ENCODE data around the gene LRIG2.
"Not testable (repeated sequence)": the region's sequence is repeated elsewhere in the genome, so short reads cannot be mapped to it uniquely, and the experiment has no call there.

GRCh38 chr1:113043144-113043488 lies 29.9 kb upstream of the LRIG2 start:
- TF ChIP-seq, protein P1, sequence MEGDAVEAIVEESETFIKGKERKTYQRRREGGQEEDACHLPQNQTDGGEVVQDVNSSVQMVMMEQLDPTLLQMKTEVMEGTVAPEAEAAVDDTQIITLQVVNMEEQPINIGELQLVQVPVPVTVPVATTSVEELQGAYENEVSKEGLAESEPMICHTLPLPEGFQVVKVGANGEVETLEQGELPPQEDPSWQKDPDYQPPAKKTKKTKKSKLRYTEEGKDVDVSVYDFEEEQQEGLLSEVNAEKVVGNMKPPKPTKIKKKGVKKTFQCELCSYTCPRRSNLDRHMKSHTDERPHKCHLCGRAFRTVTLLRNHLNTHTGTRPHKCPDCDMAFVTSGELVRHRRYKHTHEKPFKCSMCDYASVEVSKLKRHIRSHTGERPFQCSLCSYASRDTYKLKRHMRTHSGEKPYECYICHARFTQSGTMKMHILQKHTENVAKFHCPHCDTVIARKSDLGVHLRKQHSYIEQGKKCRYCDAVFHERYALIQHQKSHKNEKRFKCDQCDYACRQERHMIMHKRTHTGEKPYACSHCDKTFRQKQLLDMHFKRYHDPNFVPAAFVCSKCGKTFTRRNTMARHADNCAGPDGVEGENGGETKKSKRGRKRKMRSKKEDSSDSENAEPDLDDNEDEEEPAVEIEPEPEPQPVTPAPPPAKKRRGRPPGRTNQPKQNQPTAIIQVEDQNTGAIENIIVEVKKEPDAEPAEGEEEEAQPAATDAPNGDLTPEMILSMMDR (IDR thresholded peaks at IDR 0.05): not testable (repeated sequence)
- TF ChIP-seq ZFX (IDR thresholded peaks at IDR 0.05; ENCODE audit: borderline replicate concordance): not testable (repeated sequence)
